Measurements from ENCODE around the gene TTC7B. TPM values are rescaled to one million over a fixed set of nuclear protein-coding genes. Genes with fewer than 3 reads are reported as not detected.

TTC7B gene
- total RNA-seq, 1 donor from 2014 or later = 10.3 TPM

DNA sequence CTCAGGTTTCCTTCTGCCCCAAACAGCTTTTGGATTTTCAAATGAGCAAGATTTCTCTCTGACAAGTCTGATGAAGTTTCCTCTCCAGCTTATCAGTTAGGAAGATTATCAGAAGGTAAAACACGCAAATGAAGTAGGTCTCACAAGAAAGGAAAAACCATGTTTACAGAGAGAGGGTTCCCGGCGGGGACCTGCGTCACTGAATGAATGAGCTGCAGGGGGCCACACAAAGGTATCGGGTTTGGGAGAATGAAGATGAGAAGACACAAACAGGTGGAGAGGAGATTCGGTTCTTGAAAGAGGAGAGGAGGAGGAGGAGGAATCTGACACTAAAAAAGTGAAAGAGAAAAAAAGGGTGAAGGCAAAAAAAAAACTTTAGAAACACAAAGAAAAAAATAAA is 210.8 kb downstream of the TTC7B start:
- intact Hi-C loops (cut with micrococcal nuclease) = no loop called here

DNA sequence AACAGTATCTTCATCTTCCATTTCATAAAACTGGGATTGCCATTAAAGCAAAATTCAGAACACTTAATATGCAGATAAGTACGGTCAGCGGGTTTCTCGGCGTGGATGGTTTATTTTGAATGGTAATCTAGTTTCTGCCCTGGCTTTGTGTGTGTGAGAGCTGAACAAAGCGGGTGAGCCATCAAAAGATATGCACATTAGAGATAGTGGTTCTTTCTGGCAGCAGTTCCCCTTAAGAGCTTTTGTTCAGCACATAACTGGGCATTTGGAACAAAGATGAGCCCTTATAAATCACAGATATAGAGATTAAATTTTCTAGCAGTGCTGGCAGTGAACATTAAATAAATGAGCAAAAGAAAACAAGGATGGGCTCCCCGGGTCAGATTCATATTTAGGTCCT is 211.9 kb downstream of the TTC7B start:
- intact Hi-C loops (cut with micrococcal nuclease) = no loop called here

DNA sequence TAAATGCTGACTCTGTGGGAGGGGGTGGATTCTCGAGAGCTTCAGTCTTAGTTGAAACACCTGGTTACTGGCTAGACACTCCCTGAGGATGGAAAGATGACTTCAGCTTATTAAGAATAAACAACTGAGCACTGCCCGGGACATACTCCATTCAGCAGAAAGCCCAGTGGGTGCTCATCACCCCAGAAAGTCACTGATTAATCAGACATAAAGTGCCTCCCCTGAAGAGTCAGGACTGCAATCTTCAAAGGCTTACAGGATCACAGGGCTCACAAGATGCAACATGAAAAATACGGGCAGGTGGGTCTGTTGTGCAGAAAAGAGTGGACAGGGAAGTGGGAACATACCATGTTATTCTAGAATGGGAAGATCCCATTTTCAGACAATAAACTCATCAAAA is 212.4 kb downstream of the TTC7B start:
- intact Hi-C loops (cut with micrococcal nuclease) = no loop called here

DNA sequence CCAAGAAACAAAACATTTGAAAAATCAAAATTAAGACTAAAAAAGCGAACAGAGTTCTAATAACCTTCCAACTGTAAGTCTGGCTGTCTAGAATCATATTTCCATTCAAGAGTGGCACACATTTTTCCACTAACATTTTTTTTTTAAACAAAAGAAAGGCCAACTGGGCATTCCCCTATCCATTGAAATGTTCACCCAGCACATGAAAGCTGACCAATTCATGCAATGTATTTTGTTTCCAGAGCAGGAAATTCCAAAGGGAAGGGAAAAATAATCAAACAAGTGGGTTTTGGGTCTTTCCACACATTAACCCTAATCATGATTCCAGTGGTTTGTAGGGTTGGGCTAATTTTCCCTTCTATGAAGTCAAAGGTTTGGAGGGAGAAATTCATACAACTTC is 212.9 kb downstream of the TTC7B start:
- intact Hi-C loops (cut with micrococcal nuclease) = no loop called here

DNA sequence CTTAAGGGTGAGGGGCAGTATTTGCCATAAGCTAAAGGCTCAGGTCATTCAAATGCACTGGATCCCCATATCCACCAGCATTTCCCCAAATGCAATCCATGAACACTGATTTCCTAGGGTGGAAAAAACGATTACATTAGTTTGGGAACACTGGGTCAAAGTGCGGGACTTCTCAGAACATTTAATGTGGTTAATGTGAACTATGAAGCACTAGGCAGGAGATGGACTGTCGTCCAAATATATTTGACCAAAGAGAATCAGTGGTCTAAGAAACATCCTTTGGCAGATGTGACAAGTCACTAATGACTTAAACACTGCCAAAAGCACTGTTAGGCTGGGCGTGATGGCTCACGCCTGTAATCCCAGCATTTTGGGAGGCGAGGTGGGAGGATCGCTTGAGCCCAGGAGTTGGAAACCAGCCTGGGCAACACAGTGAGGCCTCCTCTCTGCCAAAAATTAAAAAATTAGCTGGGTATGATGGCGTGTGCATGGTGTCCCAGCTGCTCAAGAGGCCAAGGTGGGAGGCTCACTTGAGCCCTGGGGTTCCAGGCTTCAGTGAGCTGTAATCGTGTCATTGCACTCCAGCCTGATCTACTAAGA is 214.0 kb downstream of the TTC7B start:
- intact Hi-C loops (cut with micrococcal nuclease) = no loop called here

DNA sequence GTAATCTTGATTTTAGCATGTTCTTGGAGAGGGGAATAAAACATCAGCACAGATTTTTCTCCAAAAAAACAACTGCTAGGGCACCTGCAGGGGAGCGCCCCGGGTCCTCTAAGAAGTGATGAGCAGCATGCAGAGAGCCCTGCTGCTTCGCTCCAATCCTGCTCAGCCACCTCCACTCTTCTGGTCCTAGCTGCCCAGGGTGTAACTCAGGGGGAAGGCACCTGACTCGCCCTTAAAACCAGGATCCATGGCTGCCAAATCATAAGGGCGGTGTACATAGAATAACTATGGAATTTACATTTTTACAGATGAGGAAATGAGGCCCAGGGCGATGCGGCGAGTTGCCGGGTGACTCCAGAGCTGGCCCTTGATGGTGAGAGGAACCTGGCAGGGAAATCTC is 214.7 kb downstream of the TTC7B start:
- intact Hi-C loops (cut with micrococcal nuclease) = no loop called here

DNA sequence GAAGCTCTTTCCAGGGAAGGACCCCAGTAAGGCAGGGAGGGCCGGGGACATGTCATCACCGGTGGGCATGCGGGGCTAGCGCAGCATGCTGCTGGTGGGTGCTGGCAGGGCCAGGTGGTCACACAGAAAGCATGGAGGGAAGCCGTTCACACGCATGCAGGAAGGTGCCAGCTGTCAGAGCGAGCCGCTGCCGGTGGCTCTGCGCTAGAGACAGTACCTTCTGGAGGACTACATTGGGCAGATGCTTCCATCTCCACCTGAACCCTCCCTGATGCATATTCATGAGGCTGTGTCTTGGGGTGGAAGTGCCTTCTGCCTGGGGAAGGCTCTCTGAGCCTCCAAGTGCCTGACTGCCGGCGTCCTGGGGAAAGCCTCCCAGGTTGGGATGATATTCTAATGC is 215.6 kb downstream of the TTC7B start:
- intact Hi-C loops (cut with micrococcal nuclease) = no loop called here

DNA sequence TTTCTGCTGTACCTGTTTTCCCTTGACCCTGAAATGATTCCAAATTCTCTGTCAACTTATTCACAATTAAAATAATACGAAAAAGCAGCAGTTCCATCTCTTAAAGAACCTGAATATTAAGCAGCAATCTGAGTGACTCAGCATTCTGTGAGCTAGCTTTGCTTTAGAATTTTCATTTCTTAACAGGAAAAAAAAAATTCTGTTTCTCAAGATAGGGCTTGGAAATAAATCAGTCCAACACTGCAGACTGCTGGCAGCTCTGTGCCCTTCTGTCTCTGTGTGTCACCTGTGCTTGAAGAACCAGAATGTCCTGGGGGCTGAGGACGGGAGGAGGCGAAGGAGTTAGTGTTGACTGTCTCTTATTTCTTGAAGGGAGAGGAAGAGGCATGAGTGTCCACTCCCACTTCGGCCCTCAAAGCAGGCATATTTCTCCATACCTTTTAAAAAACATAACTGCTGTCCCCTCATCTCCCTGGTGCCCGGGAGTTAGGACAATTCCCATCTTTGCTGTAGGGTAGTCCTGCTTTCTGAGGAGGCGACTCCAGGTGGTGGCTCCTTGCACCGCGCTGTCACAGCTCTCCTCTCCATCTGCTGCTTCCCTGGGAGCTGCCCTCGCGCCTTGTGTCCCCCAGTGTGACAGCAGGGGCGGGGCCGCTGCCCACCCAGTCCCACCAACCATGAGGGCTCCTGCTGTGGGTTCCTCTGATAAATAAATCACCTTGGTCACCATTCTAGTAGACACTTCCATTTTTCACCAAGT is 216.3 kb downstream of the TTC7B start:
- intact Hi-C loops (cut with micrococcal nuclease) = no loop called here

DNA sequence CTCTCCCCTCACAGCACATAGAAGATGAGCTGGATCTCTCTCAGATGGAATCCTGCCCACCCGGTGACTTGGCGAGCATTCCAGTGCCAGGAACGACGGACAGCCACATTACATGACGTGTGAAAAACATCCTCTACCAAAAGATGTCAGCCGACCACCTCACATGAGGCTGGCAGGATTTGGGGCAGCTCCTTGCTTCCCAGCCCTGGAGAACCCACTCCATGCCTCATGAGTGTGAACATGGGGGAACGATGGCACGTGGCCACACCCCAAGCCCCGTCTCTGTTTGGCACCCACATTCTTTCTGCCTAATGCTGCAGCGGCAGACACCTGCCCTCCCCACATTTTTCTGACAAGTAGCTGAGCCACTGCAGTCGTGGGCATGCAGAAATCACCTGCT is 216.9 kb downstream of the TTC7B start:
- intact Hi-C loops (cut with micrococcal nuclease) = no loop called here

DNA sequence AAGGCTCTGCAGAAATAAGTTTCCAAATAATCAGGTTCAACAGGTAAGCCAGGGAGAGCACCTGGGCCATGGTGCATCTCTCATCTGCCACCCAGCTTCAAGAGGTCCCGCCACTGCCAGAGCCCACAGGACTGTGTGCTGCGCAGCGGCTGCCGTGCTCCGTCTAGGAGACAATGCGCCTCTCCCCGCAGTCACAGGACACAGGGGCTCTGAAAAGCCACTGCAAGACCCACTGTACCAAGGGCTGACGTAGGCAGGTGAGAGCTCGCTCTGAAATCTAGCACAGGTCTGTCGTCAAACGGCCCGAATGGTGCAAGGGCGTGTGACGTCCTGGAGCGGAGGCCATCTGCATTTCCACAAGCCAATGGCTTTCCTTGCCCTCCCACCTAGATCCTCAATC is 218.3 kb downstream of the TTC7B start:
- intact Hi-C loops (cut with micrococcal nuclease) = no loop called here

DNA sequence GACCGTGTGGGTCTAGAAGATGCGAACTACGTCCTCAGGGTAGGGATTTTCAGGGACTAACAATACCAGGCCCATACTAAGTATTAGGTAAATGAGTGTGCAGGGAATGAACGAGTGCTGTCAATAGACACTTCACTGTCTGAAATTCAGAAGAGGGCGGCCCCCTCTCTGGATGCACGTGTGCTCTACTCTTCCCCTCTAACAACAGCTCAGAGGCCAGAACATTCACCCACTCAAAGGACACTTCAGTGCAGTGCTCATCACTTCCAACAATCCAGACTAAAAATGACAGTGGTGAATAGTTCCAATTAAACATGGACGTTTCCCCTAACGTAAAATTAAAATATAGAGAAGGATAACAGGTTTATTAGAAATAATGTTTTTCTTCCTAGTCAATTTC is 219.5 kb downstream of the TTC7B start:
- intact Hi-C loops (cut with micrococcal nuclease) = no loop called here

DNA sequence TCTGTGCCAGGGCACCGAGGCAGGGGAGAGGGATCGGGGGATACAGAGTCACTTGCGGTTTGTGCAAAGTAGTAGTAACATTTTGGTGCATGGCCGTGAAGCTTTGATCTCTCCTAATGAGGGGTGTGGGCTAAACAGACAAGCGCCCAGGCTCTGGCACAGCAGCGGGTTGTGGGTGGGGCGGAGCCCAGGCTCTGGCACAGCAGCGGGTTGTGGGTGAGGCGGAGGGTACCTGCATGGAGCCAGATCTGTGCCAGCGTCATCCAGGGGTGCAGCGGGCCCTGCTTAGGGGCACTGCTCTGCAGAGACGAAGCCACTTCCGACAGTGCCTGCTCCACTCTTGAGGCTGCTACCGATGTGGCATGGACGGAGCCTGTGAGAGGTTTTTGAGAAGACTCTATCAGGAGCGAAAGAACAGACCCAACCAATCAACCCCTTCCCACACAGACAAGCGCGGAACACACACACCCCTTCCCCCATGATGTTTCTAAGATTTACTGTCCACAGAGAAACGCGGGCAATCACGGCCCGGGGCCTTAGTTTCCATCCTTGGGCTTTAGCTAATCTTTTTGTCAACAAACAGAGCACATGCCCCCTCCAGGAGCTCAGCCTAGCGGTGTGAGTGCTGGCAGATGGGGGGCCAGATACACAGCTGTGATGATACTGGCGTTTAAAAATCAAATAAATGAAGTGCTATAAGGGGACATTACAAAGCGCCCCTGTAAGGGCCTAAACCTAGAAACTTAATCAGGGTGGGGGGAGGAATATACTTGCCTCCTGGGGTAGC is 222.8 kb downstream of the TTC7B start:
- intact Hi-C loops (cut with micrococcal nuclease) = no loop called here

DNA sequence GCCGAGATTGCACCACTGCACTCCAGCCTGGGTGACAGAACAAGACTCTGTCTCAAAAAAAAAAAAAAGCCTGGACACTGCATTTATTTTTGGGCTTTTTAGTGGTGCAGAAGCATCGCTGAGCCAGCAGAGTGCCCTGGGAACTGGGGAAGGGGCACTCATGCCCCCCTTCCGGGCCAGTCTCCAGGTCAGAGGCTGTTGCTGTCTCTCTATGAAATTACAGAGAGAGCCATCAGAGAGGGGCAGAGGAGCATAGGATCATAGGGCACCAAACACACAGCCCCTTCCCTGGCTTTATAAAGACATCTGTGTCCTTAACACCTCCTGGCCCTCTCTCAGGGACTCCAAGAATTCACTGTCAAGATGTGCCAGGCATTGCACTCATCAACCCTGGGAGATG is 223.6 kb downstream of the TTC7B start:
- intact Hi-C loops (cut with micrococcal nuclease) = no loop called here

DNA sequence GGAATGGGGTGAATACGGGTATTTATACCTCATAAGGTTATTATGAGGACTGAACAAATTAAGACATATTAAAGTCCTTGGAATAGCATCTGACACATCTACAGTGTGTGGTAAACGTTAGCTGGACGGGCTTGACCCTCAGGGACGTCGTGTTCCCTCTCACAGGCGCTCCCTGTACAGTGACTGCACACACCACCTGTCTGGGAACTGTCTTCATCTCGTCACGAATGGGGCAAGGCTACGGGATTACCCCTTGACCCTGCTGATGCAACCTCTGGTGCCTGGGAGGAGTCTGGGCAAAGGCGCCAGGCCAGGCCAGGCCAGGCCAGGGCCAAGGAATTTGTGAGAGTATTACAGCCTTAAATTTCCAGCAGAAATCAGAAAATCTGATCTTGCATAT is 228.3 kb downstream of the TTC7B start:
- intact Hi-C loops (cut with micrococcal nuclease) = no loop called here

DNA sequence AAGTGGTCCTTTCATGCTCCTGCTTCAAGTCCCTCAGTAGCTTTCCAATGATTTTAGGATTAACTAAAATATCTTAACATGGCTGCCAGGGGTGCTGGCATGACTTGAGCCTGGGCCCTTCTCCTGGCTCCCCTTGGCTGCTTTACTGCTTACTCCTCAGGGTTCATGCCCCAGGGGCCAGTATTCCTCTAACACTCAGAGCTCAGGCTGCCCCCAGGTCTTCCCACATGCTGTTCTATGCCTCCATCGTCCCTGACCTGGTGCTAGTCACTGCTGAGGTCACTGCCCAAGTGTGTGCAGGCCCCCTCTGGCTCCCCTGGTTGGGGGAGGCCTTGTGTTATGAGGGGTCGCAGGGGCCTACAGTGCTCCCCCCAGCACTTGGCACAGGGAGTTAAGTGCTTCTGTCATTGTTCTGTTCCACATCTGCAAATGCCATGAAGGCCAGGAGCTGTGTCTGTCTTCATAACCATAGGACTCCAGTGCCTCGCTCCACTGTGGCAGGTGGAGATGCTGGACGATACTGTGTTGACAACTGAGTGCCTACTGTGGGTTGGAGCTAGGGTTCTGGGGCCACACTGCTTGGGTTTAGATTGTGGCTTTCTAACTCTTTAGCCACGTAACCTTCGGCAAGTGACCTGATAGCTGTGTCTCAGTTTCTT is 228.8 kb downstream of the TTC7B start:
- intact Hi-C loops (cut with micrococcal nuclease) = no loop called here

DNA sequence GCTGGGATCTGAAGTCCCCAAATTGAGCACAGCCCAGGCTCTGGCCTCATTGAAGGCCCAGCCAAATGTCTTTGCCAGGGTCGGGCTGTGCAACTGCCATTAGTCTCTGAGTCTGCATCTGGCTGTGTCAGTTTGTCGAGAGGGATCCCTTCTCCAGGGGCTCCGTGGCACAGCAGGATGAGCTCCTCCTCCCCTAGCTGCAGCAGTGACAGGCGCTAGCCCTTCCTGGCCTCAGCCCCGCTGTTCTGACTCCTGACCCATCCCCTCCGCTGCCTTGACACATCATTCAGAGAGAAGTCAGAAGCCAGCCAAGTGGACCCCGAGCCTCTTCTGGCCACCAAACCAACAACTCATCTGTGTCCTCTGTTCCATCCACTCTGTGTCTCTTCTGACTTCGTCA is 231.1 kb downstream of the TTC7B start:
- intact Hi-C loops (cut with micrococcal nuclease) = no loop called here

DNA sequence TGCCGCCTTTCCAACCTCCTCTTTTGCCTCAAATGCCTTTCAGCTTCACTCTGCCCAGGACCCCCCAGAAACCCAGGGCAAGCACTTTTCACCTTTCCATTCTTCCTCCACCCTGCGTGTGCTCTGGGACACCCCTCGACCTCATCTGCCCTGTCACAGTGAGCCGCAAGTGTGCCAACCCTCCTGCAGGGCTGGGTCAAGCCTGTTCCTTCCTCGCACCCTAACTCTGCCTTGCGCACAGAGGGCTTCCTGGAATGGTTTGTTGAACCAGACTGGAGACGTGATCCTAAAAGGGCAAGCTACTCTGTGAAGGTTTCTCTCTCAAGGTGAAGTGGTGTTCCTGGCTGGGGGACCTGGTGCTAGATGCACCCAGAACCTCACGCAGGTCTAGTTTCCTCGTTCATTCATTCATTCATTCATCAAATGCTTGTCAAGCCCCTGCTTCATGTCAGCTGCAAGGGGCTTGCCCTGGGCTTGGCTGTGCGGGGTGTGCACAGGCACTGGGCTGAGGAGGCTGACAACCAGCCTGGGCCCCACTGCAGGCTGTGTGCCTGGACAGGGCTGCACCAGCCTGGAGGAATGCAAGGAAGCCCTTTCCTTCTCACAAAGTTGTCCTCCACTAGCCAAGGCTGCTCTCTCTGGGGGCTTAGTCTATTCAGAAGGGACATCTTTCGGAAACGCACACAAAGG is 232.2 kb downstream of the TTC7B start:
- intact Hi-C loops (cut with micrococcal nuclease) = no loop called here

DNA sequence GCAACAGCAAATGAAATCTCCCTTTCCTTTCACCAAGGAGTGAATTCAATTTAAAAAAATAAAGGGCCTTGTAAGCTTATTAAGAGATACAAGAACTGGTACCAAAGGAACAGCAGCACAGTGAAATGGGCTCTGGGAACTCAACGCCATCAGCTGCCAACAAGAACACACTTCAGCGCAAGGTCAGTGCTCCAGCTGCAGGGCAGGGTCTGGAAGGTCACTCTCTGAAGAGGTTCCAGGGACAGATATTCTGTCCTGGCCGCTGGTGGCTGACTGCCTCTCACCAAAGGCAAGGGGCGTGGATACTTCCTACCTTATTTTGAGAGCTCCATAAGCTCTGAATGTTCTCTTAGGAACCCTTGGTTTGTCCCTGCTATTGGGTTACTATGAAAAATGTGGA is 232.8 kb downstream of the TTC7B start:
- intact Hi-C loops (cut with micrococcal nuclease) = no loop called here

DNA sequence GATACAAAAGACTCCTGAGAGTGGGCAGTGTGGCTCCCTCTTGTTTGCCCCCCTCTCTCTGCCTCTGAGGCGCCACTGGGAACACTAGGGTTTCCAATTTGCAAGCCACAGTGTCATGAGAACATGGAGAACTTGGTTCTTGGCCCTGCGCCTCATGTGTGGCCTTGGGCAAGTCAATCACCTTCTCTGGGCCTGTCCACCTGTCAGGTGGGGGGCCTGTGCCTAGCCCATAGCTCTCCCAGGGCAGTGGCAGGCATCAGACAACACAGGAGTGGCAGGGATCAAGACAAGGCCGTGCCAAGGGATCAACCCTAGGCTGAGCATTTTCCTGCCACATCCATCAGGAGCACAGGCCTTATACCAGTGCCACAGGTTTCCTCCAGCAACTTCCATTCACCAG is 234.1 kb downstream of the TTC7B start:
- intact Hi-C loops (cut with micrococcal nuclease) = no loop called here

DNA sequence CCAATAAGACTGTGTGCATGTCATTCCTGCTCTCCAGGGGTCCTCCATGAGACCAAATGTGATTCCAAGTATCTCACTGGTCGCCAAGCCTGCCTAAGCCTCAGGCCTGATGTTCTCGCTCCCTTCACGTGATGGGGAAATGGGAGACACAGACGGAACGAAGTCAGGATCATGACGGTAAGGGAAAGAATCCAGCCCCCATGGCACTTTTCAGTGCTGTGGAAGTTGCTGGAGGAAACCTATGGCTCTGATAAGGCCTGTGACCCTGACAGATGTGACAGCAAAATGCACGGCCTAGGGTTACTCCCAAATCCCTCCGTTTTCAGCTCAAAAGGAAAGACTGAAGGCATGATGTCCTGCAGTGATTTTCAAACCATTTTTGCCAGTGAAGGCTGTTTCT is 234.5 kb downstream of the TTC7B start:
- intact Hi-C loops (cut with micrococcal nuclease) = no loop called here
